Right lung (tissue), 5 donors: Measurements from ENCODE around the gene UCP1. TPM values are rescaled to one million over a fixed set of nuclear protein-coding genes. Genes with fewer than 3 reads are reported as not detected.
"Not testable (repeated sequence)": the region's sequence is repeated elsewhere in the genome, so short reads cannot be mapped to it uniquely, and the experiment has no call there.

ENCODE experiments used
- DNase-seq, 2 donors: peaks; one replicate each; pipeline ENCODE4 v3.0.0-alpha.2; 2013
- polyA plus RNA-seq, 5 donors: library from polyadenylated mRNA; unstranded; fragments of 120-200 nt; gene quantifications; one replicate each; pipeline versions ENCODE4 v1.2.1 to v1.2.3, GENCODE V29; 2013; ENCODE audit warnings: inconsistent platforms in 1 of 5, low replicate concordance in 1 of 5; ENCODE audit not compliant: insufficient read length in 5 of 5, insufficient read depth in 1 of 5

Gene UCP1
- polyA plus RNA-seq, 5 donors: 0.25 to 0.75 (median 0.54) TPM

GRCh38 chr4:140556372-140557085 is 12.2 kb downstream of the UCP1 start:
- DNase-seq: no peak

GRCh38 chr4:140533951-140534480 is 34.7 kb downstream of the UCP1 start:
- no peak for DNase-seq

- DNase-seq: no peak
These were observed 39.3 kb downstream of the UCP1 start for GRCh38 chr4:140529434-140529833.

- peak; percentile 97 for DNase-seq
These were observed 44.7 kb downstream of the UCP1 start, which contains the start of gene ELMOD2 for GRCh38 chr4:140523857-140524742. TSS of gene ELMOD2 (plus strand) at chr4:140524168. CDS start at chr4:140525429, 1,261 bp downstream.

GRCh38 chr4:140523370-140523856 is 45.3 kb downstream of the UCP1 start:
- peak in 1 of 2 donors; percentile 8 for DNase-seq

- DNase-seq: no peak
These were observed 53.3 kb downstream of the UCP1 start for GRCh38 chr4:140515423-140515822.

GRCh38 chr4:140513765-140514164 is 55.0 kb downstream of the UCP1 start:
- not testable (repeated sequence) for DNase-seq

Other genes with a start within 250 kb of the UCP1 start
- 100 to 1,000 TPM in 1 of 5 donors, 10 to 100 TPM in 4; 78.8 to 111 (median 86.4) TPM for gene SCOC, start 195.3 kb downstream of the UCP1 start, polyA plus RNA-seq
- 1 to 10 TPM; 4.0 to 5.8 (median 4.8) TPM for gene CLGN, start 141.3 kb downstream of the UCP1 start, polyA plus RNA-seq
- not detected for gene MGAT4D, start 70.7 kb downstream of the UCP1 start, polyA plus RNA-seq
- gene ELMOD2, start 44.8 kb downstream of the UCP1 start, polyA plus RNA-seq: 10 to 100 TPM; 29.1 to 57.4 (median 48.0) TPM
- gene TBC1D9, start 187.4 kb upstream of the UCP1 start, polyA plus RNA-seq: 10 to 100 TPM; 22.4 to 33.8 (median 33.2) TPM